Choroid plexus epithelial cell (primary cell): Measurements from ENCODE around the gene UTP18.
A peak's percentile ranks its signal among the peaks of the same experiment; 100 is the strongest.

Source experiments
- DNase-seq: peaks from one replicate; pipeline ENCODE4 v3.0.0-alpha.2; 2010; ENCODE audit warnings: low read depth
- H3K4me3 ChIP-seq: 2 replicates; pipeline ENCODE4 v1.5.1; 2011; ENCODE audit warnings: low read depth, mild to moderate bottlenecking, control low read depth, low read length, moderate library complexity
- TF ChIP-seq, protein P1 (sequence below): conservative IDR thresholded peaks from 2 replicates; pipeline ENCODE4 v1.5.1; 2011; ENCODE audit warnings: low read depth, mild to moderate bottlenecking, control low read depth, inconsistent platforms, low read length, moderate library complexity

Gene UTP18

GRCh38 chr17:51245535-51245934 lies 14.8 kb upstream of the UTP18 start:
- no peak overlapping the region for H3K4me3 ChIP-seq
- peak; percentile 39 for DNase-seq
- TF ChIP-seq, protein P1, sequence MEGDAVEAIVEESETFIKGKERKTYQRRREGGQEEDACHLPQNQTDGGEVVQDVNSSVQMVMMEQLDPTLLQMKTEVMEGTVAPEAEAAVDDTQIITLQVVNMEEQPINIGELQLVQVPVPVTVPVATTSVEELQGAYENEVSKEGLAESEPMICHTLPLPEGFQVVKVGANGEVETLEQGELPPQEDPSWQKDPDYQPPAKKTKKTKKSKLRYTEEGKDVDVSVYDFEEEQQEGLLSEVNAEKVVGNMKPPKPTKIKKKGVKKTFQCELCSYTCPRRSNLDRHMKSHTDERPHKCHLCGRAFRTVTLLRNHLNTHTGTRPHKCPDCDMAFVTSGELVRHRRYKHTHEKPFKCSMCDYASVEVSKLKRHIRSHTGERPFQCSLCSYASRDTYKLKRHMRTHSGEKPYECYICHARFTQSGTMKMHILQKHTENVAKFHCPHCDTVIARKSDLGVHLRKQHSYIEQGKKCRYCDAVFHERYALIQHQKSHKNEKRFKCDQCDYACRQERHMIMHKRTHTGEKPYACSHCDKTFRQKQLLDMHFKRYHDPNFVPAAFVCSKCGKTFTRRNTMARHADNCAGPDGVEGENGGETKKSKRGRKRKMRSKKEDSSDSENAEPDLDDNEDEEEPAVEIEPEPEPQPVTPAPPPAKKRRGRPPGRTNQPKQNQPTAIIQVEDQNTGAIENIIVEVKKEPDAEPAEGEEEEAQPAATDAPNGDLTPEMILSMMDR = no peak

DNA sequence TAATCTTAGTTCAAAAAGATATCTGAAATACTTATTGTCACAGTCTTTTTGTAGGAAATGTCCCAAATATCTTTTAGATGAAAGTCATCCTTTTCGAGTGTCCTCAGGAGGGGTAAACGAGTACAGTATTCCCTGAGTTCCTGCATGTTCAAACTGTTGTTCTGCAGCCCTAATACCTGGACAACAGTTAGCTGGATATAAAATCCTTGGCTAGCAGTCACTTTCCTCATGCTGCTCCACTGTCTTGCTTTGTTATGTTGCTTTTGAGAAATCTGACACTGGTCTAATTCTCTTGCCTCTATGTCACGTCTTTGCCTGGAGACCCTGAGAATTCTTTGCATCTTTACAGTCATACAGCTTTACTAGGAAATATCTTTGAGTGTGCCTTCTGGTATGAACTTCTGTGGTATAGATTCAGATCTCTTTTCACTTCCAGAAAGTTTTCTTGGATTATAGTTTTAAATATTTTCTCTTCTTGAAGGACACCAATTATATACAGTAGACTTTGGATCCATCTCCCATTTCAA lies 10.0 kb upstream of the UTP18 start:
- TF ChIP-seq, protein P1 = no peak
- no peak for DNase-seq

GRCh38 chr17:51251010-51251409 lies 9.3 kb upstream of the UTP18 start:
- no peak overlapping the region for H3K4me3 ChIP-seq
- TF ChIP-seq, protein P1 = no peak
- no peak for DNase-seq

More for the DNA sequence above, 10.0 kb upstream of the UTP18 start:
- H3K4me3 ChIP-seq = no peak overlapping the region

- no peak overlapping the region for H3K4me3 ChIP-seq
- TF ChIP-seq, protein P1 = no peak
- DNase-seq = no peak
Measured at GRCh38 chr17:51255673-51256072, 4.7 kb upstream of the UTP18 start.

DNA sequence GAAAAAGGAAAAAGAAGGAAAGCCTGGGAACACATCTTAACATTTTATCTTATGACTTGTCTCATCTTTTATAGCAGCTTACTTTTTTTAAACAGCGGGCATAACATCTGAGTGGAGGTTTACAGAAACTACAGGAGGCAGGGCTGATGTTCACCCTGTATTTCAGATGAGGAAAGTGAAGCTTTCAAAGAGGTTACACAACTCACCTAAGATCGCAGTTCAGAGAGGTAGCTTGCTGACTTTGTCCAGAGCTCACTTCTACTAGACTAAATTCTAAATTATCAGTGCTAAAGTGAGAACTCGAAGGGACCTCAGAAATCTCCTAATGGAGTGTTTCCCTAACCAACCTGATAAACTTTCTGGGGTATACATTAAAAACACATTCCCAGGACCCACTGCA lies 4.2 kb upstream of the UTP18 start:
- TF ChIP-seq, protein P1 = no peak
- no peak overlapping the region for H3K4me3 ChIP-seq
- DNase-seq = no peak

- DNase-seq = no peak
- H3K4me3 ChIP-seq = no peak overlapping the region
- TF ChIP-seq, protein P1 = no peak
Measured at GRCh38 chr17:51257150-51258081, 2.9 kb upstream of the UTP18 start.
